Upper lobe of left lung (tissue), 4 donors: Measurements from ENCODE around the gene TOM1L2.

ENCODE experiments used
- POLR2A ChIP-seq, 4 donors: fragments of 450-650 bp; IDR thresholded peaks; one replicate each; pipeline ENCODE4 v1.5.1; 2016 to 2017; ENCODE audit warnings: antibody characterized with exemption in 4 of 4, mild to moderate bottlenecking in 2 of 4
- TF ChIP-seq, protein P1 (sequence below), 6 experiments: fragments of 450-650 bp in 4 of 6; fragments of 200-600 bp in 2 of 6; sonication (generic) in 2 of 6; IDR thresholded peaks; one replicate each; pipeline ENCODE4 v1.5.1; 2016 to 2019; ENCODE audit warnings: antibody characterized with exemption in 6 of 6

DNA sequence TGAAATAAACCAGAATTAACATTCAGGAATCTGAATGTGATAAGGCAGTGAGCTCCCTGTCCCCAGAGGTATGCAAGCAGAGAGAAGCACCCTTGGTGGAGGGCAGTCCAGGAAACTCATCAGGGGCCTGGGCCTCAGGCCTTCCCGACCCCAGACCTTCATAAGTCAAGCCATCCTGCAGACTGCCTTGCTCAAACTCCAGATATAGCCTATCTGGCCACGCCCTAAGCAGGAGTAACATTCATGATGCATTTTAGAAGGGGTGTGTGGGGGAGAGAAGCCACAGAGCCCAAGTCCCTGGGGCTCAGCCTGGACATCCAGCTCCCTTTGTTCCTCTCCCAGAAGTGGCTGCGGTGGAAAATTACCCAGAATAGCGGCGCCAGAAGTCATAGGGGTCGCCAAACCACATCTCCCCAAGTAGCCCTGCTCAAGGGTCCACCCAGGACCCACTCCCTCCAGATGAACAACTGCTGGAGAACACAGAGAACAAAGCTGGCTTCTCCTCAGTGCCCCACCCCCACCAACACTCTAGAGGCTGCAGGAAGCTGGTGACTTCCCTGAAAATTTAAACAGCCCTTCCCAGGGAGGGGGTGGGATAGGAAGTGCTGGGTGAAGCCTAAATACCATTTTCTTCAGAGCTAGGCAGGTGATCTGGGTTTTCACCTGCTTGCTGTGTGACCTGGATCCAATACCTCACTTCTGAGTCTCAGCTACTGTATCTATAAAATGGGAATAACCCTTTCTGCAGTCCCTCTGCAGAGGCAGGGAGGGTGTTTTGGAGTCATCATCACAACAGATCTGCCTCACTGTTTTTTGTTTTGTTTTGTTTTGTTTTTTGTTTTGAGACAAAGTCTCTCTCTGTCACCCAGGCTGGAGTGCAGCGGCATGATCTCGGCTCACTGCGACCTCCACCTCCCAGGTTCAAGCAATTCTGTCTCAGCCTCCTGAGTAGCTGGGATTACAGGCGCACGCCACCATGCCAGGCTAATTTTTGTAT is 133.9 kb downstream of the TOM1L2 start:
- TF ChIP-seq, protein P1, sequence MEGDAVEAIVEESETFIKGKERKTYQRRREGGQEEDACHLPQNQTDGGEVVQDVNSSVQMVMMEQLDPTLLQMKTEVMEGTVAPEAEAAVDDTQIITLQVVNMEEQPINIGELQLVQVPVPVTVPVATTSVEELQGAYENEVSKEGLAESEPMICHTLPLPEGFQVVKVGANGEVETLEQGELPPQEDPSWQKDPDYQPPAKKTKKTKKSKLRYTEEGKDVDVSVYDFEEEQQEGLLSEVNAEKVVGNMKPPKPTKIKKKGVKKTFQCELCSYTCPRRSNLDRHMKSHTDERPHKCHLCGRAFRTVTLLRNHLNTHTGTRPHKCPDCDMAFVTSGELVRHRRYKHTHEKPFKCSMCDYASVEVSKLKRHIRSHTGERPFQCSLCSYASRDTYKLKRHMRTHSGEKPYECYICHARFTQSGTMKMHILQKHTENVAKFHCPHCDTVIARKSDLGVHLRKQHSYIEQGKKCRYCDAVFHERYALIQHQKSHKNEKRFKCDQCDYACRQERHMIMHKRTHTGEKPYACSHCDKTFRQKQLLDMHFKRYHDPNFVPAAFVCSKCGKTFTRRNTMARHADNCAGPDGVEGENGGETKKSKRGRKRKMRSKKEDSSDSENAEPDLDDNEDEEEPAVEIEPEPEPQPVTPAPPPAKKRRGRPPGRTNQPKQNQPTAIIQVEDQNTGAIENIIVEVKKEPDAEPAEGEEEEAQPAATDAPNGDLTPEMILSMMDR (IDR thresholded peaks at IDR 0.05): no peak
- TF ChIP-seq POLR2A (IDR thresholded peaks at IDR 0.05): peak in 1 of 4 donors; percentile 40
